22Rv1 (cell line): ENCODE data around the gene PATJ.

Experiments used
- H3K27ac ChIP-seq: fragments of 450-650 bp; 2 replicates; pipeline ENCODE4 v1.5.1; 2017
- CTCF ChIP-seq: fragments of 450-650 bp; IDR thresholded peaks from 2 replicates; pipeline ENCODE4 v1.5.1; 2017; ENCODE audit warnings: mild to moderate bottlenecking
- ZFX ChIP-seq: fragments of 450-650 bp; IDR thresholded peaks from 2 replicates; pipeline ENCODE4 v1.6.1; 2017; ENCODE audit warnings: antibody characterized with exemption, borderline replicate concordance

Gene PATJ

GRCh38 chr1:61754545-61754944 is 12.3 kb downstream of the PATJ start:
- H3K27ac ChIP-seq = no peak overlapping the region
- TF ChIP-seq ZFX = no peak

DNA sequence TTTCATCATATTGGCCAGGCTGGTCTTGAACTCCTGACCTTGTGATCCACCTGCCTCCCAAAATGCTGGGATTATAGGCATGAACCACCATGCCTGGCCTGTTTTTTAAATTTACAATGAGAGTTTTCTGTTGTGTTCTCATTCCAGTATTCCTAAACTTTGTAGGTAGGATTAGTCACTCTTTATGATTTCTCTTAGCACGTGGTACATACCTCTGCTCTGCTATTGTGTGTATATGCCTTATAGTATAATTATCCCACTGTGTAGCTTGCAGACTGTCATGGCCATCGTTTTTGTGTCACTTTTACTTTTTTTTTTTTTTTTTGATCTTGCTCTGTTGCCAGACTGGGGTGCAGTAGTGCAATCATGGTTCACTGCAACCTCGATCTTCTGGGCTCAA is 14.5 kb downstream of the PATJ start:
- H3K27ac ChIP-seq = no peak overlapping the region
- no peak for TF ChIP-seq ZFX
- TF ChIP-seq CTCF = no peak

DNA sequence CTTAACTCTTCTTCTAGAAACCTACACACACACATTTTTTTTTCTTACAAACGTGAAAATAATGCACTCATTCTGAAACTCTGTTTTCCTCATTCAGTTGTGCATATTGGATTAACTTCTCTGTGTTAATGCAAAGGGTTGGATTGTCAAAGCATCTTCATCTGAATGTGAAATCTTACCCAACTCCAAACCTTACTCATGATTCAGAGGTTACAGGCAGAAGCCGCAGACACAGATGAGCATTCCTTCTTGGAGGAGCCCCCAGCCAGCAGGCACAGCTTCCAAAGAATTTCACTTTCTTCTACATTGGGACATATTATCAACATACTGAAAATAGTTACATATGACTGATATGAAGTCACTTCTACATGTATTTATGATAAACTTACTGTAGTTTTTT is 15.7 kb downstream of the PATJ start:
- no peak overlapping the region for H3K27ac ChIP-seq
- TF ChIP-seq ZFX (no peak), CTCF (no peak)

DNA sequence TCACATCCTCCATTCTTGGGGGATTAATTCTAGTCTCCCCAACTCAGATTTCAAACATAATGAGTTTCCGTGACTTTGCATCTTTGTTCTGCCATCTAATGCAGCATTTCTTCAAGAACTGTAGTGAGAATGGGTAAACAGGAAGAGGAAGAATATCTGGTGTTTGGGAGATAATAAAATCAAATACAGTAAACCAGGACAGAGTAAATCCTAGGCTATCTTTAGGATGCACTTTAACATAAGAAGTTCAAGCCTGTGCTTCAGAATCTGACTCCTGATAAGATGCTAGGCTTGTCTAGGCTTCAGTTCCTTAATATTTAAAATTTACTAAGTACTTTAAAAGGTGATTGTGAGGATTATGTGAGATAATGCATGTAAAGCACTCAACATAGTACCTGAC is 27.9 kb downstream of the PATJ start:
- TF ChIP-seq CTCF (no peak), ZFX (no peak)
- H3K27ac ChIP-seq = no peak overlapping the region

DNA sequence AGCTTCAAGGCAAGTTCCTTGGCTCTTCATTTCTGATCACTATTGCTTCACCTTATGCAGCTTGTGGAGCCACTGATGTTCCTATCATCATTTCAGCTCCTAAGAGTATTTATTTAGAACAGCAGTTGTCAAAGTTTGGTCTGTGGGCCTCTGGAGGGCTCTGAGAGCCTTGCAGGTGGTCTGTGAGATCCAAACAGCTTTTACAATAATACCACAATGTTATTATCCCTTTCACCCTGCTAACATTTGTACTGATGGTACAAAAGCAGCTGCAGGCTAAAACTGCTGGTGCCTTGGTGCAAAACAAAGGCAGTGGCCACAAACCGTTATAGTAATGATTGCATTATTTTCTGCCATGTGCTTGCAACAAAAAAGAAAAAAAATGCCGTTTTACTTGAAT is 33.8 kb downstream of the PATJ start:
- TF ChIP-seq CTCF = no peak
- TF ChIP-seq ZFX = no peak
- H3K27ac ChIP-seq = no peak overlapping the region

DNA sequence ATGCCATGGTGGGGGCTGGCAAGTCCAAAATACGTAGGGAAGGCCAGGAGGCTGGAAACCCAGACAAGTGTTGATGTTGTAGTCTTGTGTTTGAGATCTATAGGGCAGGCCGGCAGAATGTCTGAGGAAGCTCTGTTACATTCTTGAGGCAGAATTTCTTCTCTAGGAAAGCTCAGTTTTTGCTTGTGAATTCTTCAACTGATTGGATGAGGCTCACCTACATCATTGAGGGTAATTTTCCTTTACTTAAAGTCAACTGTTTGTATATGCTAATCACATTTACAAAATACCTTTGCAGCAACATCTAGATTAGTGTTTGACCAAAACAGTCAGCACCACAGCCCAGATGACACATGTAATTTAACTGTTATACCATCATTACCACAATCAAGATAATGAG is 37.0 kb downstream of the PATJ start:
- TF ChIP-seq CTCF (no peak), ZFX (no peak)
- H3K27ac ChIP-seq = no peak overlapping the region

DNA sequence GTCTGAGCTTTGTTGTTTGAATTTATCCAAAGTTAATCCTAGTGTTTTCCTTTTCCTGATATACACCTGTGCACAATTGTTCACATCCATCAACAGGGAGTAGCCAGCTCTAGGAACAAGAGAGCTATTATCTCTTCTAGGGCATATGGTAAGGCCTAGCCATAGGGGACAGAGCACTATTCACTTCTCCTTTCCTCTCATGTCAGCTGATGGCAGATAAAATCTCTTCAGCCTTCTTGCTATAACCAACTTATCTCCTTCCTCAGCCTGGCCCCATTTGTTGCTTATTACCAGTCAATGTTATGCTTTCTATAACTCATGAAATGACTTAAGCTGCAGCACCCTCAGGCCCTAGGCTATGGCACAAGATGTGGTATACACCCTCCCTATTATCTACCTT is 38.9 kb downstream of the PATJ start:
- H3K27ac ChIP-seq = no peak overlapping the region
- no peak for TF ChIP-seq CTCF
- TF ChIP-seq ZFX = no peak

GRCh38 chr1:61782771-61783170 is 40.5 kb downstream of the PATJ start:
- TF ChIP-seq CTCF (no peak), ZFX (no peak)
- H3K27ac ChIP-seq = no peak overlapping the region
